SHP77 (cell line): Measurements from ENCODE around the gene TBC1D17.

Experiments
- DNase-seq, 2 experiments: peaks; one replicate each; lab custom pipeline; 2025; lab: John Stamatoyannopoulos, UW

Gene TBC1D17

GRCh38 chr19:49861541-49862378 lies 15.7 kb upstream of the TBC1D17 start:
- DNase-seq = no peak

GRCh38 chr19:49862391-49863253 lies 14.9 kb upstream of the TBC1D17 start:
- no peak for DNase-seq

- no peak for DNase-seq
Measured at GRCh38 chr19:49863254-49863934, 14.1 kb upstream of the TBC1D17 start.

- DNase-seq = no peak
Measured at GRCh38 chr19:49863935-49864320, 13.6 kb upstream of the TBC1D17 start.

- no peak for DNase-seq
Measured at GRCh38 chr19:49864890-49865289, 12.6 kb upstream of the TBC1D17 start.

- peak; percentile 81 to 85 for DNase-seq
Measured at GRCh38 chr19:49866933-49867782, 10.3 kb upstream of the TBC1D17 start, which contains the start of gene PNKP. PNKP (minus strand) TSS chr19:49867576; CDS start chr19:49867204, 372 bp downstream.

- peak in 1 of 2 experiments; percentile 69 for DNase-seq
Measured at GRCh38 chr19:49869009-49869483, 8.5 kb upstream of the TBC1D17 start.

GRCh38 chr19:49869484-49870308 lies 7.8 kb upstream of the TBC1D17 start:
- DNase-seq = peak; percentile 99

- DNase-seq = no peak
Measured at GRCh38 chr19:49870309-49870901, 7.1 kb upstream of the TBC1D17 start.

GRCh38 chr19:49871349-49871985 lies 6.0 kb upstream of the TBC1D17 start:
- DNase-seq = no peak

- DNase-seq = no peak
Measured at GRCh38 chr19:49872245-49873128, 5.0 kb upstream of the TBC1D17 start.

GRCh38 chr19:49873129-49873521 lies 4.4 kb upstream of the TBC1D17 start:
- no peak for DNase-seq

- DNase-seq = no peak
Measured at GRCh38 chr19:49873834-49874233, 3.7 kb upstream of the TBC1D17 start.

- no peak for DNase-seq
Measured at GRCh38 chr19:49874503-49875157, 2.9 kb upstream of the TBC1D17 start.

GRCh38 chr19:49875177-49875576 lies 2.3 kb upstream of the TBC1D17 start:
- no peak for DNase-seq

GRCh38 chr19:49875857-49876421 lies 1.6 kb upstream of the TBC1D17 start:
- DNase-seq = peak; percentile 37 to 45

- DNase-seq = peak; percentile 91 to 95
Measured at GRCh38 chr19:49876422-49877019, 981 bp upstream of the TBC1D17 start.
